Activated CD8-positive, alpha-beta memory T cell treated with anti-CD3 and anti-CD28 coated beads for 48 hours (primary cell): ENCODE measurements around the gene SINHCAF.
"Not testable (repeated sequence)": the region's sequence is repeated elsewhere in the genome, so short reads cannot be mapped to it uniquely, and the experiment has no call there.

Source experiments
- DNase-seq, 3 experiments: peaks; one replicate each; pipeline ENCODE4 v3.0.0-alpha.2; 2020; ENCODE audit warnings: low read depth in 2 of 3, low spot score in 2 of 3

SINHCAF gene

DNA sequence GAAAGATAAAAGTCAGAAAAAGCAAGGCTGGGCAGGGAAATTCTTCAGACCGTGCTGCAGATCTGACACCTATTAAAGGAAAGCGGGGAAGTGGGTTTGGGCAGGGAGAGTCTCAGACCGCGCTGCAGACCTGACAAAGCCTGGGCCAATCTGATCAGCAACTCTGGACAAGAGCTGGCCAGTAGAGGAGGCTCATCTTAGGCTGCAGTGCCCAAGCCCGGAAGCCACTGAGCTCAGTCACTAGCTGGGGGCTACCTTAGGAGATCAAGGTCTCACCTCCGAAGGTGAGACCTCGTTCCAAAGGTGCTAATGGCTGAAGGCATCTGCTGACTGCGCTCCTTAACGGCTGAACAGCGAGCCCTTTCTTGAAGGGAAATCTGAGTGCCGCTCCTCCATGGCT lies 60.2 kb downstream of the SINHCAF start:
- DNase-seq = no peak

DNA sequence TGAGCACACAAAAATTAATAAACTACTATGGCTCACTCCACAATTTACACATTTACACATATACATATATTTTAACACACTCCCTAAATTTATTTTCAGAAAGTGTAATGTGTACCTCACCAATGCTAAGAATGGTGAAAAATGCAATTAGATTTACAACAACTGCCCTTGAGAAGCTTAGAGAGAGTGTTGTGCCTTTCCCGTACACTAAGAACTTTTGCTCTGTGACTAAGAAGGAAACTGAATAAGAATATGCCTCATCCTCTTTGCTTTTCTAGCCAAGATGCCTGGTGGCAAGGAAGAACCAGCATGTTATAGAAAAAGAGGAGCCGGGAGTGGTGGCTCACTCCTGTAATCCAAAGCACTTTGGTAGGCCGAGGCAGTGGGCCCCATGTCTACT lies 62.3 kb downstream of the SINHCAF start:
- DNase-seq = no peak

DNA sequence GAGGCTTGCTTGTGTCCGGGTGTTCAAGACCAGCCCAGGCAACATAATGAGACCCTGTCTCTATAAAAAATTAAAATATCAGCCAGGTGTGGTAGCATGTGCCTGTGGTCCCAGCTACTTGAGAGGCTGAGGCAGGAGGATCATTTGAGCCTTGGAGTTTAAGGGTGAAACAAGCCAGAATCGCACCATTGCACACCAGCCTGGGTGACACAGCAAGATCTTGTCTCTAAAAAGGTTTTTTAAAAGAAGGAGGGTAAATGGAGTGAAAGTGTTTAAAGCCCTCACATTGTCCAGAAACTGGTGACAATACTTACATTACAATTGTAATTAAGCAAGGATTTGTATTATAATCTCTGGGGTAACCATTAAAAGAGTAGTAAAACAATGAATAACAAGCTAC lies 64.2 kb downstream of the SINHCAF start:
- DNase-seq = no peak

DNA sequence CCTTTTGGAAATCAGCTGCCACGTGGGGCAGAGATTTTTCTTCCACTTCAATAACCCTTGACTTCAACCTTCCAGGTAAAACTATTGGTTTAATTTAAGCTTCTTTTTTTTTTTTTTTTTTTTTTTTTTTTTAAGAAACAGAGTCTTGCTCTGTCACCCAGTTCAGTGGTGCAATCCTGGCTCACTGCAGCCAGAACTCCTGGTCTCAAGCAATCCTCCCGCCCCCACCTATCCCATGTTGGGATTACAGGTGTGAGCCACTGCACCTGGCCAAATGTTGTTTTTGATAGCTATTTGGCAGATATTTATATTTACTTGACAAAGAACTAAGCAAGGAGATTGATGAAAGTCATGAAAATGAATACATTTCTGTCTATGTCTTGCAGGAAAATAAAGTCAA lies 65.1 kb downstream of the SINHCAF start:
- DNase-seq = no peak

DNA sequence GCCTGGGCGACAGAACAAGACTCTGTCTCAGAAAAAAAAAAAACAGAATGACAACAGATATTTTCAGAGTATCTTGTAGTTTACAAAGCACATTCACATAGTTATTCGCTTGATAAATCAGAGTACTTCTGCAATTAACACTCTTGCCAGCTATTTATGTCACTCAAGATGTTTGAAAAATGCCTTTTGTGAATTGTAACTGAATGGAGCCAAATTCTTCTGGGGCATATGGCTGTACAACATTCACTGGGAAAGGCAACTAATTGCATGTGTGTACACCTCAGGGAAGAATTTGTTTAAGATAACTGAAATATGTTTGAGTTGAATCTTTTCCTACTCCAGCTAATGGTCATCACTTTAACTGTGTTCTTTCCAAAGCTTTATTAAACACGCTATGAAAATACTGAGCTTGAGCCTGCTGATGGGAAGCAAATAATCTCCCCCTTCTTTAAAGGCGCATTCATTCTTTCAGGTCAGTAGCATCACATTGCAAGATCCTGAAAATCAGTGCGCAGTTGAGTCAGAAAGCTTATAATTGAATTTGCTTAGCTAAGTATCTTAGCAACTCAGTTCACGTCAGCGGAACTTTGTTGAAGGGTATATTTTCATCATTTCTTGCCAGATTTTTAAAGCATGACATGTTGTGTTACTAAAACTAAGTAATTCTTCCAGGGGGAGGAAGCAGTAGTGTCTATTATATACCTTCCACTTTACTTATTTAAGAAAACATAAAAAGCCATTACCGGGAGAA lies 66.6 kb downstream of the SINHCAF start:
- no peak for DNase-seq

- DNase-seq = no peak
These were observed 68.2 kb downstream of the SINHCAF start for GRCh38 chr12:31257784-31258183.

DNA sequence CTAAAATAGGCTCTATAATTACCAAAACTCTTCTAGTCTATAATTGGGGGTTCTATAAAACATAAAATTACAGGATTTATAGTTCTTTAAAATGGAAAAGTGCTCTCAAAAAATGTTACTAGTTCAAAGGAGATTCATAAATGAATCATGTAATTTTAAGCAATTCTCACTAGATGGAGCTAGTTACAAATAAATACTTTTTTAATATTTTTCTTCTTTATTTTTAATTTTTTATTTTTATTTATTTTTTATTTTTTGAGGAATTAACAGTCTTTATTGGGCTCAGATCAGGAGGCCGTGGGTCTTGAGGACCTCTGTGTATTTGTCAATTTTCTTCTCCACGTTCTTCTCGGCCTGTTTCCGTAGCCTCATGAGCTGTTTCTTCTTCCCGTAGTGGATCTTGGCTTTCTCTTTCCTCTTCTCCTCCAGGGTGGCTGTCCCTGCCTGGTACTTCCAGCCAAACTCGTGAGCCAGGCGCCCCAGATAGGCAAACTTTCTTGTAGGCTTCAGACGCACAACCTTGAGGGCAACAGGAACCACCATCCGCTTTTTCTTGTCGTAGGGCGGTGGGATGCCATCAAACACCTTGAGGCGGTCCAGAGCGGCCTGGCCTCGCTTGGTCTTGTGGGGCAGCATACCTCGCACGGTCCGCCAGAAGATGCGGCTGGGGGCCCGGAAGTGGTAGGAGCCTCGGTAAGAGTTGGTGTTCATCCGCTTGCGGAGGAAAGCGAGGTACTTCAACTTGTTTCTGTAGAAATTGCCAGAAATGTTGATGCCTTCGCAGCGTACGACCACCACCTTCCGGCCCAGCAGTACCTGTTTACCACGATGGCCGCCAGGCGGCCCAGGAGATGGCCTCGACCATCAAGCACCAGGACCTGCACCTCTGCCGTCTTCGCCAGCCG lies 74.0 kb downstream of the SINHCAF start:
- DNase-seq = not testable (repeated sequence)

- DNase-seq = no peak
These were observed 75.8 kb downstream of the SINHCAF start for GRCh38 chr12:31250179-31250578.

DNA sequence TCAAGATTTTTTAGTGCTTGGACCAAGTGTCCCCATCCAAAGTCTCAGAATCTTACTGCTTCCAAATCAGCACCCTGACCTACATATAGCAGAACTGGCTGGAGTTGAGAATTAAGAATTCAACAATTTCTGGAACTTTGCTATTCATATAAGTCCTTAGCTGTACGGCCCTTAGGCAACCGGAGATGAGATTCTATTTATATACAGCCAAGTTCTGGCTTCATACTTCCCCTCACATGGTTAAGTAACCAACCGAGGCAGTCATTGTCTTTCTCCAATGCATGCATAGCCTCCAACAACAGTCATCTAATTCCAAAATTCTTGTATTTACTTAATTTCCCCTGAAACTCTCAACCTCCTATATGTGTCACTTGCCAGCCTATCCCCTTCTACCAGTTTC lies 76.6 kb downstream of the SINHCAF start:
- DNase-seq = no peak

- no peak for DNase-seq
These were observed 77.1 kb downstream of the SINHCAF start for GRCh38 chr12:31248815-31249214.

- no peak for DNase-seq
These were observed 77.6 kb downstream of the SINHCAF start for GRCh38 chr12:31248337-31248736.

GRCh38 chr12:31246470-31246850 lies 79.5 kb downstream of the SINHCAF start:
- DNase-seq = no peak

DNA sequence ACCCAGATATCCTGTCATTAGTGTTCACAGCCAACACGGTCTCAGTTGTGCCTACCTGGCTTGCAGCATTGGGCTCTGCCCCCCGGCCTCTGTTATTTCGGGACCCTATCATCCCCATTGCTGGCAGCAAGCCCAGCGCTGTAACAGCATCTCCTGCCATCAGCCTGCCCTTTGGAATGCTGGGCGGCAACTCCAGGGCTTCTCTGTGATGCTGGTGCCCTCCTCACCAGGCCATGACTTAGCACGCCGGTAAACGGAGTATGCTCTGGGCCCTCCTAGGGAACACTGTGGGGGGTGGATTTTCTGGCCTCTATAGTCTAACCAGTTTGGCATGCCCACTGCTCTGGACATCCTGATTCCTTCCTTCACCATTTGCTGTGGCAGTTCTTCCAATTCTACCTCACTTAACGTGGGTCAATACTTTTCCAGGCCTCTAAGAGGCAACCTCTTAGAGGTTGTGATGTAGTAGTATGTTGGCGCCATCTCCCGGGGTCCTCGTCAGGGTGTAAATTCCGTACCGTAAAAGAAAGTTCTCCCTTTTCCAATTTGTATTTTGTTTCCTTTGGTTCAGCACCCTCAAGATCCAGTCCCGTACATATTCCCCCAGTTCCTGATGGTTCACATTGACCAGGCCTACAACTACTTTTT lies 80.0 kb downstream of the SINHCAF start:
- DNase-seq = no peak

DNA sequence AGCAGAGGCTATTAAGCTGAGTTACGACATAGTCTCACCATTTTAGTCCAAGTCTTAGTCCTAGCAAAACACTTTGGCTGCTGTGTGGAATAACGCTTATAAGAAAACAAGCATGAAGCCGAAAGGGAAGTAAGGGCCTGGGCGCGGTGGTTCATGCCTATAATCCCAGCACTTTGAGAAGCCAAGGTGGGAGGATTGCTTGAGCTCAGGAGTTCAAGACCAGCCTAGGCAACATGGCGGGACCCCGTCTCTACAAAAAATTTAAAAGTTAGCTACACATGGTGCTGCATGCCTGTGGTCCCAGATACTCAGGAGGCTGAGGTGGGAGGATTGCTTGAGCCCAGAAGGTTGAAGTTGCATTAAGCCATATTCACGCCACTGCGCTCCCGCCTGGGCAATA lies 83.5 kb downstream of the SINHCAF start:
- not testable (repeated sequence) for DNase-seq

GRCh38 chr12:31238764-31239387 lies 87.1 kb downstream of the SINHCAF start:
- peak; percentile 8 to 24 (median 12) for DNase-seq

DNA sequence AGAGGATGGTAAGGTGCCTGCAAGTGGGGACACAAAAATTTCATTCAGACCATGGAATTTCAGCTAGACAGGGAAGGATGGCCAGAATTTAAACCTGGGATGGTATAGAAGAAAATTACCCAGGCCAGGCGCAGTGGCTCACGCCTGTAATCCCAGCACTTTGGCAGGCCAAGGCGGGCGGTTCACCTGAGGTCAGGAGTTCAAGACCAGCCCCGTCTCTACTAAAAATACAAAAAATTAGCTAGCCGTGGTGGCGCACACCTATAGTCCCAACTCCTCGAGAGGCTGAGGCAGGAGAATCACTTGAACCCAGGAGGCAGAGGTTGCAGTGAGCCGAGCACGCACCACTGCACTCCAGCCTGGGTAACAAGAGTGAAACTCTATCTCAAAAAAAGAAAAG lies 87.6 kb downstream of the SINHCAF start:
- DNase-seq = not testable (repeated sequence)

DNA sequence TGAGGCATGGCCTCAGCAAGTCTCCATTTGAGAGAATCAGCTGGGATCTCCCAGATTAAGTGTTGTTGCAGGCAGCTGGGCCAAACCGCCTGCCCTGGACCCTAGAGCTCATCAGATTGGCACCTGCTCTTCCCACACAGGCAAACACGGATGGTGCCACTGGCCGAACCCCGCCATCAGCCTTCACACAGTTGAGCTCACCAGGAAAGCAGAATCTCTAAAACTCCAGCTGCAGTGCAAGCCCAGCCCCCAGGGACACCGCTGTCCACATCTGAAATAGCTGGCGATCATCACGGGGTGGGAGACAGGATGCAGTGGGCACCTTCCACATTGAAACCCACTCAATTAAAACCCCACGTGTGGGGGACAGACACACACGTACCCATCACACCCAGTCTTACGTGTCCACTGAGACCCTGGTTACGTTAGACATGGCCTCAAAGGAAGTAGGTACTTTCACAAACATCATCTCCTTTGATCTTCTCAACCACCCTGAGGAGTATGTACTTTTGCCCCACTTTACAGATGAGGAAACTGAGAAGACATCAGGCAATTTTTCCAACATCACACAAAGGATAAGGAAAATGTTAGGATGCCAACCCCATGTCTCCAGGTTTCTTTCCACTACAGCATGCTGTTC lies 88.8 kb downstream of the SINHCAF start:
- DNase-seq = no peak

GRCh38 chr12:31235868-31236395 lies 90.0 kb downstream of the SINHCAF start:
- DNase-seq = no peak

DNA sequence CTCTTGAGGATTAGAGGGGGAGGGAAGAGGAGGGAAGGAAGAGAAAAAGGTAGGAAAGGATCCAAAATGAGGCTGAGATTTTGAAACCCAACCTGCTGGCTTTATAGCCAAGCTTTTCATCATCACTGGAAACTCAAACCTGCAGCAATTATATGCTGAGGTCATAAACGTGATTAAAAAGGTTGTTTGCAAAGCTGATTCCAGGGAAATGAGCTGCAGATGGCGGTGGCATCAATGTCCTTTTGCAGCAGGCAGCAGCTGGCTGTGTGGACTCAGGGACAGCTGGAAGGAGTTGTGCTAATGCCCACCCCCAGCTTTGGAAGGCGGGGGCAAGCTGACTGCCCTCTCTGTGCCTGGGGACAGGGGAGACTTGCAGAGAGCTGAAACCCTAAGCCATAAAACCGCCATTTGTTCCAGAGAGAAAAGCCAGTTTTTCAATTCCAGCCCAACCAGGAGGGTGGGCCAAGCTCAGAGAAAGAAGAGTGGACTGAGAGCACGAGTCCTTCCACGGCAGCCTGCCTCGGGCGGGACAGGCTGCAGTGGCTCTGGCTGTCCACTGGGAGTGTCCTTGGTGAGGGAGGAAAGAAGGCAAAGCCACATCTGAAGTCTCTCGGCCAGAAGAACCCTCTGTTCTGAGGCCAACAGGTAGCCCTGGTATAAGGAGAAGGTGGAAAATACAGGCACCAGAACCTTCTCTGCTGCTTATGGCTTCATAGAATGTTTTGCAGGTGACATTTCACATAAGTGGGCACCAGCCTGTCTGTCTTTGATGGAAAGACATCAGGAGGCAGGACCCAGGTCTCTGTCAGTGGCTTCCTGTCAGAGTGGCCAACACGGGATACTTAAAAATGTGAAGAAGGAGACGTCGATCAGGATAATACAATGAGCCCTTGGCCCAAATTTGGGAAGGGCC lies 90.7 kb downstream of the SINHCAF start:
- DNase-seq = no peak
